GM12873 (cell line): ENCODE results near the gene GNAQ.

ENCODE experiments used
- TF ChIP-seq, protein P1 (sequence below): IDR thresholded peaks from 2 replicates; pipeline ENCODE4 v1.5.1; 2012; ENCODE audit warnings: low read depth, mild to moderate bottlenecking, moderate library complexity, low read length, control low read depth; ENCODE audit not compliant: insufficient read depth; ENCODE audit errors: missing control alignments

GNAQ gene

DNA sequence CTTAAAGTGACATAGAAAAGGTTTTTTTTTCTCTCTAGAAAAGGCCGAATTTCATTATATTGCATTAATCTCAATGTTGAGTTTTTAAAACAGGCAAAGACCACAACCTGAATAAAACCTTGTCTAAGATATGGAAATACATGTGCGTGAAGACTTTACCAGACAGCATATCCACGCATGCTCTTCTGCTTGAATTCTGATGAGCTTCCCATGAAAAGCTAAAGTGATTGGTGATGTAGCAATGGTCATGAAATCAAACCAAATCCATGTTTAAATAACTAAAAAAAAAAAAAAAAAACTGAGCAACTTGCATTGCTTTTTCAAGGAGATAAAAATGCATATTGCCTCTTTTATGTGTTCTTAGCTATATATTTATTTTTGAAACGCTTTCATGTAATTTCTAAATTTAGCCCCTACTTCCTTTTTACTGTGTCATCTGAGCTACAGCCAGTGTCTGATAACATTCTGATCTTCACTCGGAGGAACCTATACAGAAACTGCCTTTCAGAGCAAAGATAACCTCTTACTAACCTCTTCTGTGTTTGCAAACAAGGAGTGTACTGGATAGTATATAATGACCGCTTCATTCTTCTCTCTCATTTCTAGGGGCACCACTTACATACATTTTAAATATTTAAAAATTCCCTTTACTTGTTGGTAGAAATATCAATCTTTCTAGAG is 204.4 kb downstream of the GNAQ start:
- TF ChIP-seq, protein P1, sequence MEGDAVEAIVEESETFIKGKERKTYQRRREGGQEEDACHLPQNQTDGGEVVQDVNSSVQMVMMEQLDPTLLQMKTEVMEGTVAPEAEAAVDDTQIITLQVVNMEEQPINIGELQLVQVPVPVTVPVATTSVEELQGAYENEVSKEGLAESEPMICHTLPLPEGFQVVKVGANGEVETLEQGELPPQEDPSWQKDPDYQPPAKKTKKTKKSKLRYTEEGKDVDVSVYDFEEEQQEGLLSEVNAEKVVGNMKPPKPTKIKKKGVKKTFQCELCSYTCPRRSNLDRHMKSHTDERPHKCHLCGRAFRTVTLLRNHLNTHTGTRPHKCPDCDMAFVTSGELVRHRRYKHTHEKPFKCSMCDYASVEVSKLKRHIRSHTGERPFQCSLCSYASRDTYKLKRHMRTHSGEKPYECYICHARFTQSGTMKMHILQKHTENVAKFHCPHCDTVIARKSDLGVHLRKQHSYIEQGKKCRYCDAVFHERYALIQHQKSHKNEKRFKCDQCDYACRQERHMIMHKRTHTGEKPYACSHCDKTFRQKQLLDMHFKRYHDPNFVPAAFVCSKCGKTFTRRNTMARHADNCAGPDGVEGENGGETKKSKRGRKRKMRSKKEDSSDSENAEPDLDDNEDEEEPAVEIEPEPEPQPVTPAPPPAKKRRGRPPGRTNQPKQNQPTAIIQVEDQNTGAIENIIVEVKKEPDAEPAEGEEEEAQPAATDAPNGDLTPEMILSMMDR = no peak

DNA sequence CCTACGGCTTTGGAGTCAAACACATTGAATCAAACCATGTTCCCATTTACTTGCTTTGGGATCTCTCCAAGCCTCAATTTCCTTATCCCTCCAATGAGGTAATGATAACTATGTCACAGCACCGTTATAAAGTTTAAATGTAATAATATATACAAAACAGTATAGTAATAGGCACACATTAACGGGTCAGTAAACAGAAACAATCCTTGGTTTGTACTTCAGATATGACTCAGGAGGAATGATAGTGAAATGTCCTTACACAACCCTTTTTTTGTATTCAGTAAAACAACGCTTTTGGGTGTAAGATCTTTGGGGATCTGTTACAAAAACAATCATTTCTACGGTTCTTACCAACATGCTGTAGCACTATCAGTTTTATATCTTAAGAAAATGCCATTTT is 205.0 kb downstream of the GNAQ start:
- TF ChIP-seq, protein P1 = no peak

DNA sequence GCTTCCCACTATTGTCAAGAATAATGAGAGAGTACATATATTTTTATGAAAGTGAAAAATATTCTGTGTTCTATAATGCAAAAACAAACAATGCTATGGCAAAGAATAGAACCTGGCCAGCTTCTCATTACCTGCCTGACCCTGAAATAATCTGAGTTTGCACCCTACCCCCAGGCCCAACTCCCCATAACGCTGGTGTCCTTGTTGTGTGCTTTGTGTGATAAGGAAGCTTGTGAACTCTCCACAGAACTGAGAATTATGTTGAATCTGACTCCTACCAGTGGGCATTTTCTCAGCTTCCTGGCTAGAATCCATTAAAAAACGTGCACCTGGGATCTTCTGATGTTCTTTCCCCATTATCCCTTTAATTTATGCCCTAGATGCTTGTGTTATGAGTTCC is 205.5 kb downstream of the GNAQ start:
- TF ChIP-seq, protein P1 = no peak

DNA sequence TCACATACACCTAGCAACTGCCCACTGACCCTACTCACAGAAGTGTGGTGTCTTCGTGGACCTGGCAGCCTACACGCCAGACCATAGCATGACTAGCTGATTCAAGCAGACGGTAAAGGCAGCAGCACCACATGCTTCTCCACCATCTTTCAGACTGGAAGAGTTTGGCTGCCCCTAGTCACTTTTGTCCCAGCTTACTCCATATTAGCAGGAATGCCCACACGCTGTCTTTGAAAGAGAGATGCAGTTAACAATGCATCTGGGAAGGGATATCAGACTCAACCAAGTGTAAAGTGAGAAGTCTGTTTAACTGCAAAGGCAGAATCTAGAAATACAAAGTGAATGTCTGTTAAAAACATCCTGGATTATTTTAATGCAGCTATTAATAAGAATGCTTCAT is 206.2 kb downstream of the GNAQ start:
- TF ChIP-seq, protein P1 = no peak

DNA sequence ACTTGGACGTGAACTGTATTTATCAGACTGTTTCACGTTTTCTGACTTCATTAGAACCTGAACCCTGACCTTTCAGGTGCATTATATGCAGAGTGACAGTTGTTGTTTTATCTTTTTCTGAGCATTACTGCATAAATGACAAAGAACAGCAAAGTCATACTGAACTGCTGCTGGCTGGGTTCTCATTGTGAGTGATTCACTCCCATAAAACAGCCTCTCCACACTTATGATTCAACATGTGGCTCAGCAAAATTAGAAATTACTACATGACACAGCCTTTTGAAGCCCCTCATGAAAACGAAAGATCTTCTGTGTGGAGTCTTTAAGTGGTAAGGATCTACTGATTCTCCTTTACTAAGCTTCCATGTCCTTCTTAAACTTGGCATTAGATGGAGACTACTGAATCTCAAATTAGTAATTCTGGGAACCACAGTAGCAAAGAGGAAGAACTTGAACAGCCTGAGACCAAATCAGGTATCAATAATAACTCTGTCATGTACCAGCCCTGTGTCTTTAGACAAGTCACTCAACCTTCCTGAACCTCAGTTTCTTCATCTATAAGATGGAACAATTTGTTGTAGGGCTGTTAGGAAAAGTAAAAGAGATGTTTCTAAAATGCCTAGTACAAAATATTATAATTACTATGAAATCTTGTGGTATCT is 211.2 kb downstream of the GNAQ start:
- TF ChIP-seq, protein P1 = no peak

DNA sequence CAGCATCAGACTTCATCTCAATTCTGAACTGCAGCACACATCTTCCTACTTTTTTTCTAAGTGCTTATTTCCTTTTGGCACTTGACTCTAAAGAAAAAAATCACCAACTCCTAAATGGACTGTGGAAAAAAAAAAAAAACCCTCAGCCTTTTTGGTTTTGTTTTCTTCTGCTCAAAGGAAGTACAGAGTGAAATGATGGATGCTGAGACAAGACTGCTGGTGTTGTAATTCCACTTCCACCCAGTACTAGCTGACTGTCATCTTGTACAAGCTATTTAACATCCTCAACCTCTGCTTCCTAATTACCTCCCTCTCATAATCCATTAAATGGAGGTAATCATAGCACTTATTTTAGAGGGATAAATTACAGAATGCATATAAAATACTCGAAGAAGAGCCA is 212.0 kb downstream of the GNAQ start:
- TF ChIP-seq, protein P1 = no peak

DNA sequence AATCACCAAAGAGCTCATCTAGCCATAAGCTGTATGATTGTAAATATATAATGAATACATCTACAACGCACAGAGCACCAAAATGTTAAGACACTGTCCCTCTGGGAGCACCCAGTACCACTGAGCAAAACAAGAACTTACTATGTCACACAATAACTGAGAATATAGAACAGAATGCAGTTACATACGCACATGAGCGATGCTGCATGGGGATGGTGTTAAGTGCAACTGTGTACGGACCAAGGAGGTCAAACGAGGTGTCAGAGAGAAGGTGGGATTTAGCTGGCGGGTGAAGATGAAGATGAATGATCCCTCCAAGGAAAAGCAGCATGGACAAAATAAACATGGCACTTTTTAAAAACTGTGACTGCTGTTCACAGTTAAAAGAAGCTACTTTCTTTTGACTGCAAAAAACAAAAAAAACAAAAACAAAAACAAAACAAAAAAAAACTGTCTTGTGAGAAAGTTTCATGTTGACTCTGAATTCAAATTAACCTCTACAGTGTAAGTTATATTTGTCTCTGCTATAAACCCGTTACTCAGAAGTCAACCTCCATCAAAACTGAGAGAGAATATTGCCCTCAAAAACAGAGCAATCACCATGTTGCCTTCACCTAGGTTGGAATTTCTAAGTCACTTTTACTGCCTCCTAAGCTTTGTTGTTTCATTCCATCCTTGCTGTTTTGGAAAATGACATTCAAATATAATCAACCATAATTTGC is 213.9 kb downstream of the GNAQ start:
- TF ChIP-seq, protein P1 = no peak
